HG03135 (cell line): Measurements from ENCODE around the gene DNASE1L1.
A peak's percentile ranks its signal among the peaks of the same experiment; 100 is the strongest.

ENCODE experiments used
- ATAC-seq: cut with Tn5 transposase; IDR thresholded peaks from one replicate; pipeline ENCODE4 v1.9.1; 2021; ENCODE audit warnings: mild to moderate bottlenecking, moderate library complexity; ENCODE audit not compliant: unreplicated experiment

Gene DNASE1L1

GRCh38 chrX:154384284-154384892 lies 24.7 kb downstream of the DNASE1L1 start:
- no peak for ATAC-seq

GRCh38 chrX:154383359-154384283 lies 25.4 kb downstream of the DNASE1L1 start:
- no peak for ATAC-seq

- ATAC-seq, result no peak
Measured at GRCh38 chrX:154382483-154383069, 26.5 kb downstream of the DNASE1L1 start.

- ATAC-seq, result no peak
Measured at GRCh38 chrX:154381271-154381670, 27.8 kb downstream of the DNASE1L1 start.

- ATAC-seq, result no peak
Measured at GRCh38 chrX:154380787-154381186, 28.3 kb downstream of the DNASE1L1 start.

GRCh38 chrX:154380153-154380552 lies 28.9 kb downstream of the DNASE1L1 start:
- no peak for ATAC-seq

GRCh38 chrX:154379569-154379951 lies 29.5 kb downstream of the DNASE1L1 start:
- no peak for ATAC-seq

GRCh38 chrX:154378799-154379568 lies 30.1 kb downstream of the DNASE1L1 start, which contains the start of gene EMD:
EMD (plus strand) TSS chrX:154379295; CDS start chrX:154379485, 190 bp downstream.
- ATAC-seq, result peak; percentile 75

- peak; percentile 2 for ATAC-seq
Measured at GRCh38 chrX:154378059-154378798, 30.8 kb downstream of the DNASE1L1 start.

- no peak for ATAC-seq
Measured at GRCh38 chrX:154376774-154377173, 32.3 kb downstream of the DNASE1L1 start.

GRCh38 chrX:154375156-154375504 lies 33.9 kb downstream of the DNASE1L1 start:
- no peak for ATAC-seq

- no peak for ATAC-seq
Measured at GRCh38 chrX:154374313-154375155, 34.5 kb downstream of the DNASE1L1 start, which contains the start of gene FLNA. FLNA (minus strand) TSS chrX:154374634; CDS start chrX:154371245, 3,389 bp downstream.

- no peak for ATAC-seq
Measured at GRCh38 chrX:154373340-154374306, 35.4 kb downstream of the DNASE1L1 start.

GRCh38 chrX:154372612-154373022 lies 36.4 kb downstream of the DNASE1L1 start:
- no peak for ATAC-seq

GRCh38 chrX:154371789-154372300 lies 37.2 kb downstream of the DNASE1L1 start:
- peak; percentile 5 for ATAC-seq

- peak; percentile 59 for ATAC-seq
Measured at GRCh38 chrX:154371017-154371788, 37.9 kb downstream of the DNASE1L1 start.
